Measurements from ENCODE around the gene NHSL2. TPM values are rescaled to one million over a fixed set of nuclear protein-coding genes. Genes with fewer than 3 reads are reported as not detected.

The NHSL2 gene
- total and polyA plus RNA-seq, 2 experiments from 2014 or later: 4.7 to 9.5 TPM

DNA sequence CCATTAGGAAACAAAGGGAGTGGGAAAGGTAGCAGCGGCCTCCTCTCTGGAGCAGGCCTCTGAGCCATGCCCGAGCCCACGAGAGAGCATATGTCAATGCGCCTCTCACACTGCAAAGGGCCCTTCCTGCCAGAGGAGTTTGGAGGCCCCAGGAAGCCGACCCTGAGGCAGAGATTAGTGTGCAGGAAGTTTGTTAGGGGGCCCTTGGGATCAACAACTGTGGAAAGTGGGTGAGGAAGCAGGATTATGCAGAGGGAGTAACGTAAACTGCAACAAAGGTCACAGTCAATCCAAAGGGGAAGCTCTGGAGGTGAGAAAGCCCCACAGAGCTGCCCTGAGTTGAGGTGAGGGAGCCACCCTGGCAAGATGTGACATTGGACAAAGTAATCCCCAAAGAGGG, 203.7 kb downstream of the NHSL2 start (continued):
- TF ChIP-seq, protein P1, sequence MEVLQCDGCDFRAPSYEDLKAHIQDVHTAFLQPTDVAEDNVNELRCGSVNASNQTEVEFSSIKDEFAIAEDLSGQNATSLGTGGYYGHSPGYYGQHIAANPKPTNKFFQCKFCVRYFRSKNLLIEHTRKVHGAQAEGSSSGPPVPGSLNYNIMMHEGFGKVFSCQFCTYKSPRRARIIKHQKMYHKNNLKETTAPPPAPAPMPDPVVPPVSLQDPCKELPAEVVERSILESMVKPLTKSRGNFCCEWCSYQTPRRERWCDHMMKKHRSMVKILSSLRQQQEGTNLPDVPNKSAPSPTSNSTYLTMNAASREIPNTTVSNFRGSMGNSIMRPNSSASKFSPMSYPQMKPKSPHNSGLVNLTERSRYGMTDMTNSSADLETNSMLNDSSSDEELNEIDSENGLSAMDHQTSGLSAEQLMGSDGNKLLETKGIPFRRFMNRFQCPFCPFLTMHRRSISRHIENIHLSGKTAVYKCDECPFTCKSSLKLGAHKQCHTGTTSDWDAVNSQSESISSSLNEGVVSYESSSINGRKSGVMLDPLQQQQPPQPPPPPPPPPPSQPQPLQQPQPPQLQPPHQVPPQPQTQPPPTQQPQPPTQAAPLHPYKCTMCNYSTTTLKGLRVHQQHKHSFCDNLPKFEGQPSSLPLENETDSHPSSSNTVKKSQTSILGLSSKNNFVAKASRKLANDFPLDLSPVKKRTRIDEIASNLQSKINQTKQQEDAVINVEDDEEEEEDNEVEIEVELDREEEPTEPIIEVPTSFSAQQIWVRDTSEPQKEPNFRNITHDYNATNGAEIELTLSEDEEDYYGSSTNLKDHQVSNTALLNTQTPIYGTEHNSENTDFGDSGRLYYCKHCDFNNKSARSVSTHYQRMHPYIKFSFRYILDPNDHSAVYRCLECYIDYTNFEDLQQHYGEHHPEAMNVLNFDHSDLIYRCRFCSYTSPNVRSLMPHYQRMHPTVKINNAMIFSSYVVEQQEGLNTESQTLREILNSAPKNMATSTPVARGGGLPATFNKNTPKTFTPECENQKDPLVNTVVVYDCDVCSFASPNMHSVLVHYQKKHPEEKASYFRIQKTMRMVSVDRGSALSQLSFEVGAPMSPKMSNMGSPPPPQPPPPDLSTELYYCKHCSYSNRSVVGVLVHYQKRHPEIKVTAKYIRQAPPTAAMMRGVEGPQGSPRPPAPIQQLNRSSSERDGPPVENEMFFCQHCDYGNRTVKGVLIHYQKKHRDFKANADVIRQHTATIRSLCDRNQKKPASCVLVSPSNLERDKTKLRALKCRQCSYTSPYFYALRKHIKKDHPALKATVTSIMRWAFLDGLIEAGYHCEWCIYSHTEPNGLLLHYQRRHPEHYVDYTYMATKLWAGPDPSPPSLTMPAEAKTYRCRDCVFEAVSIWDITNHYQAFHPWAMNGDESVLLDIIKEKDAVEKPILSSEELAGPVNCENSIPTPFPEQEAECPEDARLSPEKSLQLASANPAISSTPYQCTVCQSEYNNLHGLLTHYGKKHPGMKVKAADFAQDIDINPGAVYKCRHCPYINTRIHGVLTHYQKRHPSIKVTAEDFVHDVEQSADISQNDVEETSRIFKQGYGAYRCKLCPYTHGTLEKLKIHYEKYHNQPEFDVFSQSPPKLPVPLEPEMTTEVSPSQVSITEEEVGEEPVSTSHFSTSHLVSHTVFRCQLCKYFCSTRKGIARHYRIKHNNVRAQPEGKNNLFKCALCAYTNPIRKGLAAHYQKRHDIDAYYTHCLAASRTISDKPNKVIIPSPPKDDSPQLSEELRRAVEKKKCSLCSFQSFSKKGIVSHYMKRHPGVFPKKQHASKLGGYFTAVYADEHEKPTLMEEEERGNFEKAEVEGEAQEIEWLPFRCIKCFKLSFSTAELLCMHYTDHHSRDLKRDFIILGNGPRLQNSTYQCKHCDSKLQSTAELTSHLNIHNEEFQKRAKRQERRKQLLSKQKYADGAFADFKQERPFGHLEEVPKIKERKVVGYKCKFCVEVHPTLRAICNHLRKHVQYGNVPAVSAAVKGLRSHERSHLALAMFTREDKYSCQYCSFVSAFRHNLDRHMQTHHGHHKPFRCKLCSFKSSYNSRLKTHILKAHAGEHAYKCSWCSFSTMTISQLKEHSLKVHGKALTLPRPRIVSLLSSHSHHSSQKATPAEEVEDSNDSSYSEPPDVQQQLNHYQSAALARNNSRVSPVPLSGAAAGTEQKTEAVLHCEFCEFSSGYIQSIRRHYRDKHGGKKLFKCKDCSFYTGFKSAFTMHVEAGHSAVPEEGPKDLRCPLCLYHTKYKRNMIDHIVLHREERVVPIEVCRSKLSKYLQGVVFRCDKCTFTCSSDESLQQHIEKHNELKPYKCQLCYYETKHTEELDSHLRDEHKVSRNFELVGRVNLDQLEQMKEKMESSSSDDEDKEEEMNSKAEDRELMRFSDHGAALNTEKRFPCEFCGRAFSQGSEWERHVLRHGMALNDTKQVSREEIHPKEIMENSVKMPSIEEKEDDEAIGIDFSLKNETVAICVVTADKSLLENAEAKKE (CRISPR knock-in tag; IDR thresholded peaks at IDR 0.05): no peak
- TF ChIP-seq ZNF331 (CRISPR knock-in tag; IDR thresholded peaks at IDR 0.05; ENCODE audit: low read depth): no peak
- TF ChIP-seq, protein P2, sequence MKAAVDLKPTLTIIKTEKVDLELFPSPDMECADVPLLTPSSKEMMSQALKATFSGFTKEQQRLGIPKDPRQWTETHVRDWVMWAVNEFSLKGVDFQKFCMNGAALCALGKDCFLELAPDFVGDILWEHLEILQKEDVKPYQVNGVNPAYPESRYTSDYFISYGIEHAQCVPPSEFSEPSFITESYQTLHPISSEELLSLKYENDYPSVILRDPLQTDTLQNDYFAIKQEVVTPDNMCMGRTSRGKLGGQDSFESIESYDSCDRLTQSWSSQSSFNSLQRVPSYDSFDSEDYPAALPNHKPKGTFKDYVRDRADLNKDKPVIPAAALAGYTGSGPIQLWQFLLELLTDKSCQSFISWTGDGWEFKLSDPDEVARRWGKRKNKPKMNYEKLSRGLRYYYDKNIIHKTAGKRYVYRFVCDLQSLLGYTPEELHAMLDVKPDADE (IDR thresholded peaks at IDR 0.05): no peak
- TF ChIP-seq JUNB (IDR thresholded peaks at IDR 0.05; ENCODE audit: unreplicated experiment): no peak
- TF ChIP-seq CREB1 (CRISPR knock-in tag; IDR thresholded peaks at IDR 0.05; ENCODE audit: low read depth): no peak
- no peak for TF ChIP-seq NANOG (IDR thresholded peaks at IDR 0.05; ENCODE audit: borderline replicate concordance)
- no peak for TF ChIP-seq POLR2AphosphoS5 (IDR thresholded peaks at IDR 0.05; ENCODE audit: low read depth)

DNA sequence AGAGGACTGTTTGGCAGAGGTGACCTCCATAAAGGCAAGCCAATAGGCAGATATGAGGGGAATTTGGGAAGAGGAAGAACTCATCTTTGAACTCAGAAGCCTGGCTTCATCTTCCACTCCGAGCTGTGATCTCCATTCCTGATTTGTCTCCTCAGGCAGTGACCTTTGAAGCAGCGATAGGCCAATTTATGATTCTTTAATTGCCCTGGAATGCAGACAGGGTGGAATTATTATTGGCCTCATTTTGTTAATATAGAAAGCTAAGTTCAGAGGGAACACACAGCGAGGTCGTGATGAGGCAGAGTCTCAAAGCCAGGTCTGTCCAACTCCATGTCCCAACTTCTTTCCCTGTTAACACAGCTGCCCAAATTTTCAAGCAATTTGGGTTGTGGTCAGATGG, 204.2 kb downstream of the NHSL2 start:
- no peak overlapping the region for H3K4me3 Mint-ChIP-seq
- H3K27me3 Mint-ChIP-seq (ENCODE audit: insufficient read depth, low read depth, poor library complexity): peaks cover 2% of the 10 kb centered on the region
- no peak for DNase-seq (ENCODE audit: low spot score)
- Histone ChIP-seq H3K27ac (ENCODE audit: low read depth) (no peak overlapping the region), H3F3A (replicated peaks; ENCODE audit: low read depth) (no peaks in the 10 kb centered on the region), H2AFZ (no peak overlapping the region), H3K9me2 (ENCODE audit: insufficient read depth) (no peaks in the 10 kb centered on the region), H3K4me3 (no peak overlapping the region), H3K4me2 (no peak overlapping the region), H4K20me1 (replicated peaks; ENCODE audit: insufficient read depth) (no peaks in the 10 kb centered on the region), H3K79me2 (replicated peaks; ENCODE audit: insufficient read depth) (no peaks in the 10 kb centered on the region), H3K27me3 (ENCODE audit: insufficient read depth) (no peaks in the 10 kb centered on the region), H3K36me3 (ENCODE audit: insufficient read depth) (no peaks in the 10 kb centered on the region), H3K4me1 (ENCODE audit: insufficient read depth) (no peaks in the 10 kb centered on the region)
- no peaks in the 10 kb centered on the region for H3K36me3 Mint-ChIP-seq (ENCODE audit: low read depth)
- no peak for ATAC-seq
- H3K4me1 Mint-ChIP-seq: peaks cover 27% of the 10 kb centered on the region
- H3K9me3 Mint-ChIP-seq: no peaks in the 10 kb centered on the region
- H3K27ac Mint-ChIP-seq: no peak overlapping the region
- no peak for TF ChIP-seq EZH2phosphoT487 (IDR thresholded peaks at IDR 0.05; ENCODE audit: unreplicated experiment)
- TF ChIP-seq, protein P3, sequence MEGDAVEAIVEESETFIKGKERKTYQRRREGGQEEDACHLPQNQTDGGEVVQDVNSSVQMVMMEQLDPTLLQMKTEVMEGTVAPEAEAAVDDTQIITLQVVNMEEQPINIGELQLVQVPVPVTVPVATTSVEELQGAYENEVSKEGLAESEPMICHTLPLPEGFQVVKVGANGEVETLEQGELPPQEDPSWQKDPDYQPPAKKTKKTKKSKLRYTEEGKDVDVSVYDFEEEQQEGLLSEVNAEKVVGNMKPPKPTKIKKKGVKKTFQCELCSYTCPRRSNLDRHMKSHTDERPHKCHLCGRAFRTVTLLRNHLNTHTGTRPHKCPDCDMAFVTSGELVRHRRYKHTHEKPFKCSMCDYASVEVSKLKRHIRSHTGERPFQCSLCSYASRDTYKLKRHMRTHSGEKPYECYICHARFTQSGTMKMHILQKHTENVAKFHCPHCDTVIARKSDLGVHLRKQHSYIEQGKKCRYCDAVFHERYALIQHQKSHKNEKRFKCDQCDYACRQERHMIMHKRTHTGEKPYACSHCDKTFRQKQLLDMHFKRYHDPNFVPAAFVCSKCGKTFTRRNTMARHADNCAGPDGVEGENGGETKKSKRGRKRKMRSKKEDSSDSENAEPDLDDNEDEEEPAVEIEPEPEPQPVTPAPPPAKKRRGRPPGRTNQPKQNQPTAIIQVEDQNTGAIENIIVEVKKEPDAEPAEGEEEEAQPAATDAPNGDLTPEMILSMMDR (conservative IDR thresholded peaks at IDR 0.05; ENCODE audit: low read depth in 2 of 2): no peak

All from GM23338 (cell line).